ENCODE measurements around the gene LTK. TPM values are rescaled to one million over a fixed set of nuclear protein-coding genes. Genes with fewer than 3 reads are reported as not detected.
A peak's percentile ranks its signal among the peaks of the same experiment; 100 is the strongest.

LTK gene
- total and polyA plus RNA-seq, 2 of the 8 experiments (the other 6 are each of a cell fraction or from before 2014, with no cell fraction given), result 0.05 to 0.19 TPM

DNA sequence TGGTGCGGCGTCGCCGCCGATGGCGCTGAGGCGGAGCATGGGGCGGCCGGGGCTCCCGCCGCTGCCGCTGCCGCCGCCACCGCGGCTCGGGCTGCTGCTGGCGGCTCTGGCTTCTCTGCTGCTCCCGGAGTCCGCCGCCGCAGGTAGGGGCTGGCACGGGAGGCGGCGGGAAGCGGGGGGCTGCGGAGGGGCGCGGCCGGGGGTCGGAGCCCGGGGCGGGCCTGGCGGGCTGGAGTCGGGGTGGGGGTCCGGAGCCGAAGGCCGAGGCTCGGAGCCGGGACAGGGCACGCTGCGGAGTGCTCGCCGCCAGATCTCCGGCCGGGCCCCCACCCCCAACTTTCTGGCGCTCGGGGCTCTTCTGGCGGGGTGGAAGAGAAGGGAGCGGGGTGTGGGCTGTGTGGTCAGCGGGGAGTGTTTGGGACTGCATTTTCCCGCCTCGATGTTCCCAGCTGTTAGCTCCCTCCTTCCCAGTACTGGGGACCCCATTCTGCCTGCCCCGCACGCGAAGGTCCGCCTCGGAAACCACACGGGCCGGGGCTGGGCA lies 45.7 kb upstream of the LTK start:
- peaks cover 0 to 21% of the 10 kb centered on the region in 2 experiments; a peak in 1 of 4 replicates for H3K79me2 ChIP-seq (ENCODE audit: control insufficient read depth in 1 of 2, insufficient read depth in 2 of 2, low read length in 2 of 2)
- no peak overlapping the region for H2BK20ac ChIP-seq (ENCODE audit: low read length)
- peak overlapping the region; percentile 90 to 99 for H3K4me2 ChIP-seq (ENCODE audit: insufficient read depth in 1 of 2, low read depth in 2 of 2, low read length in 2 of 2)
- peaks cover 25 to 53% (median 43%) of the 10 kb centered on the region in 4 experiments for H3K4me1 ChIP-seq (replicated peaks in 1 of 4; ENCODE audit: control insufficient read depth in 3 of 4, insufficient read depth in 4 of 4, low read length in 3 of 4)
- peak overlapping the region; percentile 15 to 88 (median 64) for H3K9ac ChIP-seq (replicated peaks in 1 of 4; ENCODE audit: extremely low read depth in 1 of 4, low read depth in 3 of 4, low read length in 3 of 4)
- H3K23ac ChIP-seq (ENCODE audit: insufficient read length), result no peak overlapping the region
- peak overlapping the region; percentile 76 for H3K18ac ChIP-seq (ENCODE audit: extremely low read depth, low read length)
- no peak overlapping the region for H2BK120ac ChIP-seq (replicated peaks; ENCODE audit: low read depth, low read length)
- peak; percentile 59; the same call in 1 of the 2 replicates for TF ChIP-seq PHF8 (conservative IDR thresholded peaks at IDR 0.05; ENCODE audit: low read depth, low read length)
- TF ChIP-seq E2F6 (IDR thresholded peaks at IDR 0.05), result 0 out of 2 replicates have a peak, but pooled peaks have one; percentile 37
- TF ChIP-seq SIX5 (IDR thresholded peaks at IDR 0.05; ENCODE audit: low read depth, low read length), result no peak
- TF ChIP-seq SIN3A (conservative IDR thresholded peaks at IDR 0.05 in 1 of 2, IDR thresholded peaks at IDR 0.05 in 1 of 2; ENCODE audit: low read depth in 1 of 2, low read length in 2 of 2), result peak in 1 of 2 experiments; percentile 59; a peak in 1 of 4 replicates
- peak overlapping the region; percentile 58 for H4K91ac ChIP-seq (replicated peaks; ENCODE audit: insufficient read length, low read length)
- no peak overlapping the region for H2AK5ac ChIP-seq (ENCODE audit: low read depth, low read length)
- no peaks in the 10 kb centered on the region; a peak in 2 of 7 replicates for H3K27me3 ChIP-seq (replicated peaks in 1 of 4; ENCODE audit: control insufficient read depth in 3 of 4, extremely low read depth in 1 of 4, insufficient read depth in 3 of 4, low read length in 3 of 4)
- WGBS, 2 experiments (ENCODE audit: extremely low coverage in 1 of 2, insufficient coverage in 1 of 2, insufficient read length in 1 of 2, insufficient replicate concordance in 2 of 2, low coverage in 1 of 2, low lambda C conversion rate in 2 of 2, missing lambda C conversion rate in 1 of 2), result 0% methylated on average over 23 of the region's 60 CpGs; no CpG with 5 or more reads in 1 of the 2 experiments
- H3K79me1 ChIP-seq (ENCODE audit: low read depth, low read length), result no peaks in the 10 kb centered on the region; the same call in none of the 2 replicates
- H2BK12ac ChIP-seq (ENCODE audit: low read depth, low read length), result peak overlapping the region; percentile 92
- H3K23me2 ChIP-seq (ENCODE audit: low read depth, low read length), result peaks cover 9% of the 10 kb centered on the region; the same call in 1 of the 2 replicates
- no peak overlapping the region for H2AFZ ChIP-seq (ENCODE audit: low read length)
- DNase-seq (ENCODE audit: low read depth in 1 of 2, low spot score in 2 of 2), result peak in 1 of 2 experiments; percentile 60
- peak overlapping the region; percentile 77 for H4K8ac ChIP-seq (ENCODE audit: extremely low read depth, insufficient read depth, low read length)
- H4K5ac ChIP-seq (ENCODE audit: insufficient read length, low read depth, low read length), result peak overlapping the region; percentile 65
- H2BK5ac ChIP-seq (ENCODE audit: low read depth, low read length), result 0 out of 2 replicates have a peak overlapping the region, but pooled peaks have one; percentile 80
- peak overlapping the region; percentile 50 for H3K56ac ChIP-seq (replicated peaks; ENCODE audit: insufficient read length, low read depth, low read length)
- H3K14ac ChIP-seq (ENCODE audit: insufficient read length), result no peak overlapping the region
- peaks cover 0 to 25% (median 0%) of the 10 kb centered on the region in 4 experiments; a peak in 4 of 8 replicates for H3K36me3 ChIP-seq (ENCODE audit: control insufficient read depth in 2 of 4, insufficient read depth in 4 of 4, low read length in 3 of 4)
- ChIA-PET CTCF (ENCODE audit: partially characterized antibody) (interaction anchor here (1.0 to 1.3 kb wide), 5 partner anchors 9 to 59 kb away, joined by 3 to 8 read pairs (median 4); no protein-coding TSS in a partner anchor), POLR2A (ENCODE audit: partially characterized antibody) (interaction anchor here (0.6 to 21.2 kb wide), 4 partner anchors 23 to 396 kb away, joined by 3 to 643 read pairs (median 4); no protein-coding TSS in a partner anchor)
- H3K9me3 ChIP-seq (ENCODE audit: insufficient read depth in 2 of 2, low read depth in 1 of 2, low read length in 1 of 2), result no peaks in the 10 kb centered on the region
- peak overlapping the region; percentile 61 to 96 (median 82) for H3K4me3 ChIP-seq (ENCODE audit: extremely low read depth in 1 of 4, insufficient read depth in 2 of 4, low read depth in 3 of 4, low read length in 4 of 4)
- FAIRE-seq, result no peak
- no peak overlapping the region; the same call in 1 of the 2 replicates for H3K27ac ChIP-seq (ENCODE audit: low read depth, low read length)
- 0 out of 2 replicates have a peak overlapping the region, but pooled peaks have one; percentile 36 for H2BK15ac ChIP-seq (ENCODE audit: low read length)
- peaks cover 0 to 3% of the 10 kb centered on the region in 2 experiments for H4K20me1 ChIP-seq (replicated peaks in 1 of 2; ENCODE audit: control insufficient read depth in 1 of 2, insufficient read depth in 2 of 2, low read length in 2 of 2)
- H3K4ac ChIP-seq (replicated peaks; ENCODE audit: insufficient read length, low read depth, low read length), result peak overlapping the region; percentile 46

All from H1 (cell line).